Measurements from ENCODE around the gene MPP3. TPM values are rescaled to one million over a fixed set of nuclear protein-coding genes. Genes with fewer than 3 reads are reported as not detected.
"Not testable (repeated sequence)": the region's sequence is repeated elsewhere in the genome, so short reads cannot be mapped to it uniquely, and the experiment has no call there.

MPP3 gene
- total RNA-seq, 1 donor from 2014 or later = 35.2 TPM

- intact Hi-C loops (cut with micrococcal nuclease) = no loop called here
- no peak for DNase-seq
- TF ChIP-seq, protein P1, sequence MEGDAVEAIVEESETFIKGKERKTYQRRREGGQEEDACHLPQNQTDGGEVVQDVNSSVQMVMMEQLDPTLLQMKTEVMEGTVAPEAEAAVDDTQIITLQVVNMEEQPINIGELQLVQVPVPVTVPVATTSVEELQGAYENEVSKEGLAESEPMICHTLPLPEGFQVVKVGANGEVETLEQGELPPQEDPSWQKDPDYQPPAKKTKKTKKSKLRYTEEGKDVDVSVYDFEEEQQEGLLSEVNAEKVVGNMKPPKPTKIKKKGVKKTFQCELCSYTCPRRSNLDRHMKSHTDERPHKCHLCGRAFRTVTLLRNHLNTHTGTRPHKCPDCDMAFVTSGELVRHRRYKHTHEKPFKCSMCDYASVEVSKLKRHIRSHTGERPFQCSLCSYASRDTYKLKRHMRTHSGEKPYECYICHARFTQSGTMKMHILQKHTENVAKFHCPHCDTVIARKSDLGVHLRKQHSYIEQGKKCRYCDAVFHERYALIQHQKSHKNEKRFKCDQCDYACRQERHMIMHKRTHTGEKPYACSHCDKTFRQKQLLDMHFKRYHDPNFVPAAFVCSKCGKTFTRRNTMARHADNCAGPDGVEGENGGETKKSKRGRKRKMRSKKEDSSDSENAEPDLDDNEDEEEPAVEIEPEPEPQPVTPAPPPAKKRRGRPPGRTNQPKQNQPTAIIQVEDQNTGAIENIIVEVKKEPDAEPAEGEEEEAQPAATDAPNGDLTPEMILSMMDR (IDR thresholded peaks at IDR 0.05; ENCODE audit: borderline replicate concordance) = no peak
- Histone ChIP-seq H3K4me3 (no peak overlapping the region), H3K27me3 (ENCODE audit: low read depth) (no peaks in the 10 kb centered on the region), H3K36me3 (peaks cover 17% of the 10 kb centered on the region), H3K9me3 (replicated peaks) (peaks cover 4% of the 10 kb centered on the region), H3K4me1 (no peaks in the 10 kb centered on the region), H3K27ac (replicated peaks) (no peak overlapping the region)
These were observed 33.9 kb downstream of the MPP3 start for GRCh38 chr17:43799047-43799446.

GRCh38 chr17:43798024-43798423, 34.9 kb downstream of the MPP3 start:
- H3K27ac ChIP-seq (replicated peaks); H3K36me3 ChIP-seq; H3K4me1 ChIP-seq; H3K4me3 ChIP-seq; H3K9me3 ChIP-seq (replicated peaks); DNase-seq; intact Hi-C loops (cut with micrococcal nuclease); H3K27me3 ChIP-seq (ENCODE audit: low read depth): not testable (repeated sequence)

- DNase-seq; H3K9me3 ChIP-seq (replicated peaks); H3K36me3 ChIP-seq; H3K4me1 ChIP-seq; intact Hi-C loops (cut with micrococcal nuclease); H3K27ac ChIP-seq (replicated peaks); H3K4me3 ChIP-seq; H3K27me3 ChIP-seq (ENCODE audit: low read depth): not testable (repeated sequence)
These were observed 40.3 kb downstream of the MPP3 start for GRCh38 chr17:43792668-43793067.

- Histone ChIP-seq H3K27ac (replicated peaks) (no peak overlapping the region), H3K4me1 (no peaks in the 10 kb centered on the region), H3K27me3 (ENCODE audit: low read depth) (no peaks in the 10 kb centered on the region), H3K9me3 (replicated peaks) (peaks cover 8% of the 10 kb centered on the region), H3K4me3 (no peak overlapping the region), H3K36me3 (no peaks in the 10 kb centered on the region)
- no peak for DNase-seq
- TF ChIP-seq, protein P1 (IDR thresholded peaks at IDR 0.05; ENCODE audit: borderline replicate concordance) = no peak
- intact Hi-C loops (cut with micrococcal nuclease) = no loop called here
These were observed 41.4 kb downstream of the MPP3 start for GRCh38 chr17:43791589-43791988.

DNA sequence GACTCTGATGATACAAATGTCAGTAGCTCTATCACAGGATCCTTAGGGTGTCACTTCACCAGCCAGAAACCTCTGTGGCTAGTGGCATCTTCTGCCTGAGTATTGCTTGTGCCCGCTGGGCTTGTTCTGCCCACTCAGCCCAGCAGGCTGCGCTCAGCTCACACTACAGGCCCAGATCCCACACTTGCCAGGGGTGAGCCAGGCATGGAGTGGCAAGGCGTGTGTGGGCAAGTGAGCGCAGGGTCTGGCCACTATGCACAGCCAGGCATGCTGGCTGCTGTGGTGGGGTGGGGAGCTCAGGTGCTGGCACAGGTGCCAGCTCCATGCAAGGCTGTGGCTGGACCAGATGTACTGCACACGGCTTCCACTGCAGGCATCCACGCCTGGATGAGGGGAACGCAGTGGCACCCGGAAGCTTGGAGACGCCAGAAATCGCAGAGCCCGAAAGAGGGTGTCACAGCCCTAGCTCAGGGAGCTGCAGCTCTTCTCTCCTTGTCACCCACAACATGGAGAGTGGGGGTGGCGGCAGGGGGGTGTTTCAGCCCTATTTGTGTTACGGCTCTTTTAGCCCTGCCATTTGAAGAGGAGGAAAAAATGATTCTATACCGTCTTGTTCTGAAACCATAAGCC, 42.5 kb downstream of the MPP3 start:
- Histone ChIP-seq H3K4me3 (no peak overlapping the region), H3K27me3 (ENCODE audit: low read depth) (no peaks in the 10 kb centered on the region), H3K4me1 (no peaks in the 10 kb centered on the region), H3K9me3 (replicated peaks) (peaks cover 8% of the 10 kb centered on the region), H3K27ac (replicated peaks) (no peak overlapping the region), H3K36me3 (no peaks in the 10 kb centered on the region)
- intact Hi-C loops (cut with micrococcal nuclease) = no loop called here
- DNase-seq = no peak
- TF ChIP-seq, protein P1 (IDR thresholded peaks at IDR 0.05; ENCODE audit: borderline replicate concordance) = no peak

DNA sequence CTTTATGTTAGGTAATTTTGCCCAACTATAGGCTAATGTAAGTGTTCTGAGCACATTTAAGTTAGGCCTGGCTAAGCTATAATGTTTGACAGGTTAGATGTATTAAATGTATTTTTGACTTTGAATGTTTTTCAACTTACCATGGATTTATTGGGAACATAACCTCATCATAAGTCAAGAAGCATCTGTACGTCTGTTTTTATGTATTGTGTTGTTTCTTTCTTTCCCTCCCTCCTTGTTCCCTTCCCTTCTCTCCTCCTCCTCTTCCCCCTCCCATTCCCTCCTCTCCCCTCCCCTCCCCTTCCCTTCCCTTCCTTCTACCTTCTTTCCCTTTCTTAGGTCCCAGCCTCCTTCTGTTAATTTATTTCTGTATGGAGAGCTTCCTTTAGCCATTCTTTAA, 43.5 kb downstream of the MPP3 start:
- Histone ChIP-seq H3K36me3 (no peaks in the 10 kb centered on the region), H3K27me3 (ENCODE audit: low read depth) (no peaks in the 10 kb centered on the region), H3K4me3 (no peak overlapping the region), H3K27ac (replicated peaks) (no peak overlapping the region), H3K9me3 (replicated peaks) (peaks cover 5% of the 10 kb centered on the region), H3K4me1 (peaks cover 3% of the 10 kb centered on the region)
- intact Hi-C loops (cut with micrococcal nuclease) = loop anchor here (10.0 kb wide), 1 partner anchor 55 kb away; the partner anchor contains the start of gene CD300LG
- DNase-seq = no peak
- TF ChIP-seq, protein P1 (IDR thresholded peaks at IDR 0.05; ENCODE audit: borderline replicate concordance) = no peak

All from left ventricle myocardium inferior (tissue), 1 donor.